K562 (cell line): ENCODE results near the gene TBC1D1. TPM values are rescaled to one million over a fixed set of nuclear protein-coding genes. Genes with fewer than 3 reads are reported as not detected.
A peak's percentile ranks its signal among the peaks of the same experiment; 100 is the strongest.

ENCODE experiments used
- CBFA2T2 ChIP-seq: fragments of 450-650 bp; conservative IDR thresholded peaks from 2 replicates; pipeline ENCODE4 v1.6.1; 2017; ENCODE audit warnings: mild to moderate bottlenecking
- CBFA2T3 ChIP-seq: fragments of 450-650 bp; IDR thresholded peaks from 2 replicates; pipeline ENCODE4 v1.6.1; 2017
- GABPA ChIP-seq: fragments of 200-800 bp; sonication (Bioruptor generic); conservative IDR thresholded peaks from 2 replicates; pipeline ENCODE4 v1.6.1; 2016; ENCODE audit warnings: low read depth, missing genetic modification characterization, missing compliant biosample characterization
- HIVEP1 ChIP-seq: fragments of 250-450 bp; sonication (Bioruptor Pico); IDR thresholded peaks from 2 replicates; pipeline ENCODE4 v1.4.0; 2020; ENCODE audit warnings: mild to moderate bottlenecking
- KLF10 ChIP-seq: fragments of 250-450 bp; sonication (Bioruptor Pico); IDR thresholded peaks from 2 replicates; pipeline ENCODE4 v1.6.1; 2021; ENCODE audit warnings: matching md5 sums
- MAX ChIP-seq: sonication (generic); formaldehyde crosslinking; IDR thresholded peaks from 2 replicates; pipeline ENCODE4 v1.9.0; 2022; ENCODE audit warnings: mild to moderate bottlenecking, missing genetic modification reagents
- NFIX ChIP-seq: fragments of 250-450 bp; sonication (Bioruptor Pico); IDR thresholded peaks from 2 replicates; pipeline ENCODE4 v1.4.0; 2020; ENCODE audit warnings: low read depth, mild to moderate bottlenecking, moderate library complexity
- PKNOX1 ChIP-seq: fragments of 450-650 bp; IDR thresholded peaks from 2 replicates; pipeline ENCODE4 v1.6.1; 2016
- SPI1 ChIP-seq: IDR thresholded peaks from 2 replicates; pipeline ENCODE4 v1.6.1; 2011; ENCODE audit warnings: low read depth, low read length, control low read depth, borderline replicate concordance
- polyA plus RNA-seq, 8 experiments: library from polyadenylated mRNA; depleted of rRNA in 4 of 8; stranded (reverse) in 5 of 8; unstranded in 3 of 8; fragments of >200 nt; fragmentation: Nextera tagmentation in 2 of 8; fragmentation: Illumina TruSeq in 1 of 8; extraction: Ambion mirVana in 2 of 8; extraction: Trizol in 1 of 8; gene quantifications; 2 replicates each; pipeline versions ENCODE4 v1.2.1 to v1.2.3, GENCODE V29; 2011 to 2014; ENCODE audit warnings: inconsistent platforms in 1 of 8, missing spikeins in 1 of 8
- total RNA-seq, 7 experiments: library from RNA; depleted of rRNA in 6 of 7; stranded (reverse); fragments of >200 nt in 6 of 7; fragmentation: Illumina TruSeq in 2 of 7; extraction: Trizol in 2 of 7; gene quantifications; 2 replicates each; pipeline versions ENCODE4 v1.2.1 to v1.2.3, GENCODE V29; 2011 to 2021; ENCODE audit warnings: low replicate concordance in 1 of 7
- TF ChIP-seq, protein P1 (sequence below): fragments of 250-450 bp; sonication (Bioruptor Pico); IDR thresholded peaks from 2 replicates; pipeline ENCODE4 v1.8.0; 2022; ENCODE audit warnings: inconsistent platforms, mild to moderate bottlenecking, moderate library complexity, borderline replicate concordance
- TF ChIP-seq, protein P2 (sequence below), 2 experiments: IDR thresholded peaks in 1 of 2; conservative IDR thresholded peaks in 1 of 2; 2 replicates each; pipeline ENCODE4 v1.6.1; 2016; ENCODE audit warnings: low read depth in 2 of 2, mild to moderate bottlenecking in 1 of 2, missing compliant biosample characterization in 1 of 2, missing genetic modification characterization in 1 of 2, moderate library complexity in 1 of 2
- TF ChIP-seq, protein P3 (sequence below): fragments of 200-600 bp; sonication (generic); IDR thresholded peaks from one replicate; pipeline ENCODE4 v1.6.1; 2012; ENCODE audit warnings: mild to moderate bottlenecking, low read depth, low read length, inconsistent platforms

Gene TBC1D1
- total and polyA plus RNA-seq, 9 of the 15 experiments (the other 6 are each of a cell fraction or from before 2014, with no cell fraction given) = 0.59 to 14.2 (median 8.8) TPM

- TF ChIP-seq, protein P1, sequence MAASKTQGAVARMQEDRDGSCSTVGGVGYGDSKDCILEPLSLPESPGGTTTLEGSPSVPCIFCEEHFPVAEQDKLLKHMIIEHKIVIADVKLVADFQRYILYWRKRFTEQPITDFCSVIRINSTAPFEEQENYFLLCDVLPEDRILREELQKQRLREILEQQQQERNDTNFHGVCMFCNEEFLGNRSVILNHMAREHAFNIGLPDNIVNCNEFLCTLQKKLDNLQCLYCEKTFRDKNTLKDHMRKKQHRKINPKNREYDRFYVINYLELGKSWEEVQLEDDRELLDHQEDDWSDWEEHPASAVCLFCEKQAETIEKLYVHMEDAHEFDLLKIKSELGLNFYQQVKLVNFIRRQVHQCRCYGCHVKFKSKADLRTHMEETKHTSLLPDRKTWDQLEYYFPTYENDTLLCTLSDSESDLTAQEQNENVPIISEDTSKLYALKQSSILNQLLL (CRISPR knock-in tag) = no peak
- peak; percentile 70 for TF ChIP-seq CBFA2T3
- TF ChIP-seq SPI1 = no peak
- TF ChIP-seq, protein P2, sequence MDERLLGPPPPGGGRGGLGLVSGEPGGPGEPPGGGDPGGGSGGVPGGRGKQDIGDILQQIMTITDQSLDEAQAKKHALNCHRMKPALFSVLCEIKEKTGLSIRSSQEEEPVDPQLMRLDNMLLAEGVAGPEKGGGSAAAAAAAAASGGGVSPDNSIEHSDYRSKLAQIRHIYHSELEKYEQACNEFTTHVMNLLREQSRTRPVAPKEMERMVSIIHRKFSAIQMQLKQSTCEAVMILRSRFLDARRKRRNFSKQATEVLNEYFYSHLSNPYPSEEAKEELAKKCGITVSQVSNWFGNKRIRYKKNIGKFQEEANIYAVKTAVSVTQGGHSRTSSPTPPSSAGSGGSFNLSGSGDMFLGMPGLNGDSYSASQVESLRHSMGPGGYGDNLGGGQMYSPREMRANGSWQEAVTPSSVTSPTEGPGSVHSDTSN (CRISPR knock-in tag; IDR thresholded peaks at IDR 0.05; ENCODE audit: low read depth) = no peak
- TF ChIP-seq, protein P2 (tag; conservative IDR thresholded peaks at IDR 0.05; ENCODE audit: low read depth) = peak; percentile 75
- TF ChIP-seq MAX (CRISPR knock-in tag) = no peak
- no peak for TF ChIP-seq PKNOX1
- TF ChIP-seq GABPA = no peak
- no peak for TF ChIP-seq HIVEP1 (CRISPR knock-in tag)
- no peak for TF ChIP-seq NFIX (CRISPR knock-in tag)
- peak; percentile 49 for TF ChIP-seq CBFA2T2
- TF ChIP-seq, protein P3, sequence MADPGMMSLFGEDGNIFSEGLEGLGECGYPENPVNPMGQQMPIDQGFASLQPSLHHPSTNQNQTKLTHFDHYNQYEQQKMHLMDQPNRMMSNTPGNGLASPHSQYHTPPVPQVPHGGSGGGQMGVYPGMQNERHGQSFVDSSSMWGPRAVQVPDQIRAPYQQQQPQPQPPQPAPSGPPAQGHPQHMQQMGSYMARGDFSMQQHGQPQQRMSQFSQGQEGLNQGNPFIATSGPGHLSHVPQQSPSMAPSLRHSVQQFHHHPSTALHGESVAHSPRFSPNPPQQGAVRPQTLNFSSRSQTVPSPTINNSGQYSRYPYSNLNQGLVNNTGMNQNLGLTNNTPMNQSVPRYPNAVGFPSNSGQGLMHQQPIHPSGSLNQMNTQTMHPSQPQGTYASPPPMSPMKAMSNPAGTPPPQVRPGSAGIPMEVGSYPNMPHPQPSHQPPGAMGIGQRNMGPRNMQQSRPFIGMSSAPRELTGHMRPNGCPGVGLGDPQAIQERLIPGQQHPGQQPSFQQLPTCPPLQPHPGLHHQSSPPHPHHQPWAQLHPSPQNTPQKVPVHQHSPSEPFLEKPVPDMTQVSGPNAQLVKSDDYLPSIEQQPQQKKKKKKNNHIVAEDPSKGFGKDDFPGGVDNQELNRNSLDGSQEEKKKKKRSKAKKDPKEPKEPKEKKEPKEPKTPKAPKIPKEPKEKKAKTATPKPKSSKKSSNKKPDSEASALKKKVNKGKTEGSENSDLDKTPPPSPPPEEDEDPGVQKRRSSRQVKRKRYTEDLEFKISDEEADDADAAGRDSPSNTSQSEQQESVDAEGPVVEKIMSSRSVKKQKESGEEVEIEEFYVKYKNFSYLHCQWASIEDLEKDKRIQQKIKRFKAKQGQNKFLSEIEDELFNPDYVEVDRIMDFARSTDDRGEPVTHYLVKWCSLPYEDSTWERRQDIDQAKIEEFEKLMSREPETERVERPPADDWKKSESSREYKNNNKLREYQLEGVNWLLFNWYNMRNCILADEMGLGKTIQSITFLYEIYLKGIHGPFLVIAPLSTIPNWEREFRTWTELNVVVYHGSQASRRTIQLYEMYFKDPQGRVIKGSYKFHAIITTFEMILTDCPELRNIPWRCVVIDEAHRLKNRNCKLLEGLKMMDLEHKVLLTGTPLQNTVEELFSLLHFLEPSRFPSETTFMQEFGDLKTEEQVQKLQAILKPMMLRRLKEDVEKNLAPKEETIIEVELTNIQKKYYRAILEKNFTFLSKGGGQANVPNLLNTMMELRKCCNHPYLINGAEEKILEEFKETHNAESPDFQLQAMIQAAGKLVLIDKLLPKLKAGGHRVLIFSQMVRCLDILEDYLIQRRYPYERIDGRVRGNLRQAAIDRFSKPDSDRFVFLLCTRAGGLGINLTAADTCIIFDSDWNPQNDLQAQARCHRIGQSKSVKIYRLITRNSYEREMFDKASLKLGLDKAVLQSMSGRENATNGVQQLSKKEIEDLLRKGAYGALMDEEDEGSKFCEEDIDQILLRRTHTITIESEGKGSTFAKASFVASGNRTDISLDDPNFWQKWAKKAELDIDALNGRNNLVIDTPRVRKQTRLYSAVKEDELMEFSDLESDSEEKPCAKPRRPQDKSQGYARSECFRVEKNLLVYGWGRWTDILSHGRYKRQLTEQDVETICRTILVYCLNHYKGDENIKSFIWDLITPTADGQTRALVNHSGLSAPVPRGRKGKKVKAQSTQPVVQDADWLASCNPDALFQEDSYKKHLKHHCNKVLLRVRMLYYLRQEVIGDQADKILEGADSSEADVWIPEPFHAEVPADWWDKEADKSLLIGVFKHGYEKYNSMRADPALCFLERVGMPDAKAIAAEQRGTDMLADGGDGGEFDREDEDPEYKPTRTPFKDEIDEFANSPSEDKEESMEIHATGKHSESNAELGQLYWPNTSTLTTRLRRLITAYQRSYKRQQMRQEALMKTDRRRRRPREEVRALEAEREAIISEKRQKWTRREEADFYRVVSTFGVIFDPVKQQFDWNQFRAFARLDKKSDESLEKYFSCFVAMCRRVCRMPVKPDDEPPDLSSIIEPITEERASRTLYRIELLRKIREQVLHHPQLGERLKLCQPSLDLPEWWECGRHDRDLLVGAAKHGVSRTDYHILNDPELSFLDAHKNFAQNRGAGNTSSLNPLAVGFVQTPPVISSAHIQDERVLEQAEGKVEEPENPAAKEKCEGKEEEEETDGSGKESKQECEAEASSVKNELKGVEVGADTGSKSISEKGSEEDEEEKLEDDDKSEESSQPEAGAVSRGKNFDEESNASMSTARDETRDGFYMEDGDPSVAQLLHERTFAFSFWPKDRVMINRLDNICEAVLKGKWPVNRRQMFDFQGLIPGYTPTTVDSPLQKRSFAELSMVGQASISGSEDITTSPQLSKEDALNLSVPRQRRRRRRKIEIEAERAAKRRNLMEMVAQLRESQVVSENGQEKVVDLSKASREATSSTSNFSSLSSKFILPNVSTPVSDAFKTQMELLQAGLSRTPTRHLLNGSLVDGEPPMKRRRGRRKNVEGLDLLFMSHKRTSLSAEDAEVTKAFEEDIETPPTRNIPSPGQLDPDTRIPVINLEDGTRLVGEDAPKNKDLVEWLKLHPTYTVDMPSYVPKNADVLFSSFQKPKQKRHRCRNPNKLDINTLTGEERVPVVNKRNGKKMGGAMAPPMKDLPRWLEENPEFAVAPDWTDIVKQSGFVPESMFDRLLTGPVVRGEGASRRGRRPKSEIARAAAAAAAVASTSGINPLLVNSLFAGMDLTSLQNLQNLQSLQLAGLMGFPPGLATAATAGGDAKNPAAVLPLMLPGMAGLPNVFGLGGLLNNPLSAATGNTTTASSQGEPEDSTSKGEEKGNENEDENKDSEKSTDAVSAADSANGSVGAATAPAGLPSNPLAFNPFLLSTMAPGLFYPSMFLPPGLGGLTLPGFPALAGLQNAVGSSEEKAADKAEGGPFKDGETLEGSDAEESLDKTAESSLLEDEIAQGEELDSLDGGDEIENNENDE = no peak
- no peak for TF ChIP-seq KLF10 (CRISPR knock-in tag)
These were observed 133.3 kb downstream of the TBC1D1 start (continued) for GRCh38 chr4:38024206-38024509.
